T-helper 2 cell (primary cell): ENCODE results near the gene BACH2.

Experiments
- DNase-seq, 5 experiments: peaks; one replicate each; pipeline versions ENCODE4 v3.0.0 to v3.0.0-alpha.2; 2012 to 2022

Gene BACH2

DNA sequence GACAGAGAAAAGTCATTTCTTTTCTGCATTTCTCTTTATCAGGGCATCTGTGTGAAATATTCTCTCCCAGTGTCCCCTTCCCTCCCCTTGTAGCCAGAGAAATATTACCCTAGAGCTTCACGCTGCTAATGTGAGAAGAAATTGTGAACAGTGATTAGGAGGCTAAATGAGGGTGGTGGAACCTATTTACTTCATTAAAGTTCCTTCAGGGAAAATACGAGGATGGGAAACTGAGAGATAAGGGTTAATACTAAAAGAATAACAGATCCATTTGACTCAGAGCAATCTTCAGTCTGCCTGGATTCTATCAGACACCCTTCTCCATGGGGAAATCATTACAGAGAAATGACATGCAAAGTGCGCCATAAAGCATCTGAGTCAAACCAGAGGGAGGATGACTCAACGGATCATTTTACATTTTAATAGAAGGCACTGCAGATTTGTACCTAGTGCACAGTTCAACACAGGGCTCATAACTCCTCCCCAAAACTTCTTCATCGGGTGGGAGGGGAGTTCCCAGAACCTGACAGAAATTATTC is 271.1 kb downstream of the BACH2 start:
- DNase-seq, result peak in 2 of 5 experiments; percentile 41 to 52

DNA sequence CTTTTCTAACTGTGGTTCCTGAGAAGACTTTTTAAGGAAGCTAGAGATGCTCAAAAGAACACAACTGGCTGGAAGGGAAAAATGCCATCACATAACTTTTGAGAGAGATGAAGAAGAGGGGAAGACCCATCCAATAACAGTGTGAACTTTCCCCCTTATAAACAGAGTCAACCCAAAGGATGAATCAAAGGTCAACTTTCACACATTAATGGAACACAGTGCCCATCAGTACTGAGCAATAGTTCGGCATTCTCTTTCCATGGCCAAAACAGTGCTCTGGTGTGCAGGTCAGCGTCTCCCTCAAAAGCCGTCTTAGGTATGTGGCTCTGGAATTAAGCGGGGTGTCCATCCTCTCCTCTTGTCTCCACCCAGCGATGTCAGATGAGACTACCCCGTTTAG is 272.0 kb downstream of the BACH2 start:
- DNase-seq, result no peak

DNA sequence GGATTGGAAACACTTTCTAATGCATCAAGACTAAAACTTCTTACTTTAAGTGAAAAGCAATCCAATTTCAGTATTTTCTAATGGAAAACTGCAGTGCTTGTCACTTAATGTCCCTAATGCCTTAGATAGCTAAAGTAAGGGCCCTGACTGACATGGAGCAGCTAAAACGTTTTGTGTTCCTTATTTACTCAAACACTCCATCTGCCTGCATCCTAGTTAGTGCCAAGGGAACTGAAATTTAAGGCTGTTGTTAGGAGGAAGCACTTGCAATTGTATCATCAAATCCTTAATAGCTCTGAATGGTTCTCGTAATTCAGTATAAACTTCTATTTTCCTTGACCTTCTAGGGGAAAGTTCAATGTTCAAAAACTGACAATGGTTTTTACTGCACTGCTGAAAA is 274.9 kb downstream of the BACH2 start:
- no peak for DNase-seq

DNA sequence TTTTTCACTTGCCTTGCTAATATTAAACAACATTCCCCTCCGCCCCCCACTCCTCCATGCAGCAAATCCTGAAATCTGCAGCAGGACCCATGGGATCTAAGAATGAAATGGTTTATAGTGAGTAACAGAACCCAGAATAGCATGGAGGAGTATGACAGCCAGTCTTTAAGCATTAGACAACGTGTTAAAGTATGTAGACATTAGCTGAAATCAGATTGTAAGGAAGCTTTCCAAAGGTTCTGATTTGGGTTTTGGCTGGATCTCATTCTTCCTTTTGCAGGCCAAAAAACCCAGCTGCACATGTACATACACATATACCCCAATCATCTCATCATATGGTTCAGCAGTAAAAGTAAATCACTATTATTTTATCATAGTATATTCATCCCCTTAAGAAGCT is 275.9 kb downstream of the BACH2 start:
- DNase-seq, result no peak

DNA sequence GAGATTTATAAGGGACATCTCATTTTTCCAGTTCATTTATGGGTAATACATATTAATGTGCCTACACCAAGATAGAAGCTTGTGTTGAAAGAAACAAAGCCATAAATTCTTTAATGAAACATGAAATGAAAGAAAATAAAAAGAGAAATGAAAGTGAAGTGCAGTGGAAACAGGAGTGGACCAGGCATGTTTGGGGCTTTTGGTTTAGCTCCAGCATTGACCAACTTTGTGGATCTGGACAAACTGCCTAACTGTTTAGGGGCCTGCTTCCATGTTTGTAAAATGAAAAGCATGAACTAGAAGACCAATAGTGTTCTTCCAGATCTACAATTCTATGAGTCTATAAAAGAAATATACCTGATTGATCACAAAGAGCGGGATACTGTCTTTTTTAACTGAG is 277.4 kb downstream of the BACH2 start:
- no peak for DNase-seq

GRCh38 chr6:90015883-90016282 is 280.8 kb downstream of the BACH2 start:
- DNase-seq, result no peak

DNA sequence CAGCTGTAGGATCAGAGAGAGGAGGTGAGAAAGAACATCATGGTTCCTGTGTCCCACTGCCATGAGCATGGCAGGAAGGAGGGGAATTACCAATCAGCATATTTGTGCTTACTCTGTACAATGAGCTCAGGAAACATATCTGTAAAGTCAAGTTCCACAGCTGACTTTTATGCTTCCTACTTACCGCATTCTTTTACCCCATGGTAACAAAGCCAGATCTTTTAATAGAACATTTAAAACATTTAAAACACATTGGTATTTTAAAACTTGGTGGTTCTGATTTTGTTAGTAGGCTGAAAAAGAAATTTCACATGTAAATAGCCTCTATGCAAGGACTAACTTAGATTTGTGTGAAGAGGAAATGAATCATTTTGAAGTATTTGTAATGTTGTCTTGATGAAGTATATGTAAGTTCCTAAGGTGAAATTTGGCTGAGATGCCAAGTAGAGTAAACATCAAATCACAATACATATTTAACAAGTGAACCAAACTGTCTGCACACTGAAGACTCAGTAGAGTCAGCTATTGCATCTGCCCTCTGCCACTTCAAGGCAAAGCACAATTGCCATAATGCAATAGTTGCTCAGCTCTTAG is 287.6 kb downstream of the BACH2 start:
- peak in 1 of 5 experiments; percentile 16 for DNase-seq

DNA sequence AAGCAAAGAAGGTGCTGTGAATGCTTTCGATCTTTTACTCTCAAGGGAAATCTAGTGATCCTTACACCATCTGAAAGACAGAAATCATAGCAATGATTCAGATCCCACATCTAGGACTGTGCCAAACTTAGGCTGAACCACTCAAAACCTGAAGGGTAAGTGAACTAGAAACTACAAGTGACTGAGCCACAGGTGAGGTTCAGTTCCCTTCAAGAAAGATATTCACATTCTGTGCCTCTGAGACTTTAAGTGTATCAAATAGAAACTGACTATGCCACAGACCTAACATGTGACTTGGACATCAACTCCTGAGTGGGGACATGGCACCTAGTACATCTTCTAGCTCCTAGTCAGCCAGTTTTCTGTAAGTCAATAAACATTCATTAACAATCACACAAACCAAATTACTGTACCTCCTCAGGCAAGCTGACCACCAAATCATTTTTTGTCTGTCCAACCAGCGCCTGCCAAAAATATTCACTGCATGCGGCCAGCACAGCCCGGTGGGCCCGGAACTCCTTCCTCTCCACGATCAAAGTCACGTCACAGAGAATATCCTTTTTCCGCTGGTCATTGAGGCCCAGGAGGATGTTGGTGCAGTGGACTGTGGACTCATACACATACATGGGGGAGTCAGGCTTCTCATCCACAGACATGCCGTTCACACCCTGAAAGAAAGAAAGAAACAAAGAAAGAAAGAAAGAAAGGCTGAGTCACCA is 288.3 kb downstream of the BACH2 start:
- peak in 1 of 5 experiments; percentile 39 for DNase-seq

DNA sequence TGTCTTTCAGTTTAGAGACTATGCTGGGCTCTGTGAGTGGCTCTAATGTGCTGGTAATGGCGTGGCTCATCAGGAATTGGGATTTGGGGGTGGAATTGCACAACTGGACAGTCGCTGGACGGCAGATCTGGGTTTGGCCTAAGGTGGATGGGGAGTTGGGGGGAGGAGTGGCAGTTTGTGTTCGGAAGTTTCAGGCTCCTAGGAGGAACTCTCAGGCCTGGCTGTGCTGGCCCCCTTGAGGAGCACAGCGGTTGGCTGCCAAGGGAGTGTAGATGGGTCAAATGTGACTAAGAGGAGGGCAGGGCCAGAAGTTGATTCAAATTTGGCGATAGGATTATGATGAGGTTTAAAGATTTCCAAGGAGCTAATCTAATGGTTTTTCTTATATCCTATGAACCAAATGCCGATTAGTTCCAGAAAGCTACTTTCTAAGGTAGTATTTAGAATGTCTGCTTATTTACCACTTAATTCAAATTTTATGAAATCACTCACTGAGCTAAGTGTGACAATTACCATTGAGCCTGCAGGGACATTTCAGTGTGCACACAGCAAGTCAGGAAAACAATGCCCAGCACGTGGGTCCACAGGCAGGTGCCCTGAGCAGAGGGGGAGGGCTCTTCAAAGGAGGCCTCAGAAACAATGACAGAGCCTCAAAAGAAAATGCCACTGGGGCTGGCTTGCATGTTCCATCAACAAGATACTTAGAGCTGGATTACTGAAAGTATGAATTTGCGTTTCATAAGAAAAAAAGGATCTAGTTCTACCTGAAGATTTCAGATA is 291.4 kb downstream of the BACH2 start:
- DNase-seq, result no peak

DNA sequence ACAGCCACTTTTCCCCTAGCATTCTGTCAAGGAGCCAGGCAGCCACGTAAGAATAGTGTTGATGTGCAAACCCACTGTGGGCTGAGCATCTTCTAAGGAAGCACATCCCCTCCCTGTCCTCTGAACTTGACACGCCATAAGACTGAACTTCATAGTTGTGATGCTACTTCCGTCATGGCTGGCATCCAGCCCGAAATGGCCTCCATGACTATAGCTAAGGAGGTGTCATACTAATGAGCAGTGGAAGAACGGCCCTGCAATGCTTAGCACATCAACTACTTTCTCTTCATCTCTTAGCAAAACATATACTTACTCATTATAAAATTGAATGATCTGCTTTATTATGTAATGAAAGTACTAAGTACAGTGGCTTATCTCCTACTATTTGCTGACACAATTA is 292.1 kb downstream of the BACH2 start:
- no peak for DNase-seq

GRCh38 chr6:90003941-90004340 is 292.7 kb downstream of the BACH2 start:
- no peak for DNase-seq

DNA sequence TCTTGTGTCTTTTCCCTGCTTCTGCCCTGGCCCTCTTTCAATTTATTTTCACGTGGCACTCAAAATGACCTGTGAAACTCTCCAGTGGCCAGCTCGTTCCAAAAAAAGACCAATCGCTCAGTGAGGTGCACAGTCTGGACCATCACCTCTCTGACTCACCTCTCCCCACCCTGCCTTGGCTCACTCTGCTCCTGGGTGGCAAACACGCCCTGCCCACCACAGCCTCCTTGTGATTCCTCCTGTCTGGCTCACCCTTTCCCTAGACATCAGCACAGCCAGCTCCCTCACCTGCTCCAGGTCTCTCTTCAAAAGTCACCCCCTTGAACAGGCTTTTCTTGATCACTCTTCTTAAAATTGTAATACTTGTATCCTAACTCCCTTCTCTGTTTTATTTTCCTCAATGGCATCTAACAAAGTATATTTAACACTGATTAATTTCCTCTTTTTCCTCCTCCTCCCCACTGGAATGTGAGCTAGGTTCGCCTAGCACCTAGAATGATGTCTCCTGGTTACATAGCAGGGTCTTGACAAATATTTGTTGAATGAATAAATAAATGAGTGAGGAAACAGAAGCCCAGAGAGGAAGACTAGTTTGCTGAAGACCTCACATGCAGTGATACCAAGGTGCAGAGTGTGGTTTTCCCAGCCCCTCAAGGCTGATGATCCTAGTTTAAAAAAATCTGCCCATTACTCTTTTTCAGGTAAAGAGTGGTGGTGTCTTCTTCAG is 293.4 kb downstream of the BACH2 start:
- no peak for DNase-seq

DNA sequence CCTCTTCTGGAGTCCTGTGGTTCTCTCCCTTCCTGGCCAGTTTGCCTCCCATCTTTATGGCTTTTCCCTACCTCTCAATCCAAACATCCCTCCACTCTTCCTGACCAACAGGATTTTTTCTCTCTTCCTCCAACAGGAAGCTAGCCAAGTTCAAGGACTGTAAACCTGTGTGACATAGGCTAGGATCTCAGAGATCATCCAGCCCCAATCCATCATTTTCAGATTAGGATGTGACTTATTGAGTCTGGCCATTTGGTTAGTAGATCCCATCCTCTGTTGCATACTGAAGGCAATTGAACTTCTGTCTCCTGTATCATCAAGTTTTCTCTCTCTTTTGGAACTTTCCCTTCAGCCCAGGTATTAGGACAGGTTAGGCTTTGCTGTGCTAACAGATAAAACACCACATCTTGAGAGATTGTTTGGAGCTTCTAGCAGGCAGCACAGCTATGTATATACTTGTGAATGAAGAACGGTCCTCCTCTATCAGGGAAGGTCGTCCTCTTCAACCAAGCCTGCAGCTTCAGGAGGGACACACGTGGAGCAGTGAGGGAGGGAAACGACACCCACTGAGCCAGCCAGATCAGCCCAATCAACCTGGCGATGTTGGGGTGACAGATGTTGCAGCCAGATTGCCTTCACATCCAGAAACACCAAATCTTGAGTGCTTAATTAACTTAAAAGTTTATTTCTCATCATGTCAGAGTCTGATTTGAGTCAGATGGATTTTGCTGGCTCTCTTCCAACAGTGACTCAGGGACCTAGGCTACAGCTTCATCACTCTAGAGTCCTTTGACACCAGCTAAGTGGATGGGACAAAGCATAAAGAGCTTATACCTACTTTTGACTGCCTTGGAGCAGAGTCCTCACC is 295.5 kb downstream of the BACH2 start:
- peak in 1 of 5 experiments; percentile 55 for DNase-seq

DNA sequence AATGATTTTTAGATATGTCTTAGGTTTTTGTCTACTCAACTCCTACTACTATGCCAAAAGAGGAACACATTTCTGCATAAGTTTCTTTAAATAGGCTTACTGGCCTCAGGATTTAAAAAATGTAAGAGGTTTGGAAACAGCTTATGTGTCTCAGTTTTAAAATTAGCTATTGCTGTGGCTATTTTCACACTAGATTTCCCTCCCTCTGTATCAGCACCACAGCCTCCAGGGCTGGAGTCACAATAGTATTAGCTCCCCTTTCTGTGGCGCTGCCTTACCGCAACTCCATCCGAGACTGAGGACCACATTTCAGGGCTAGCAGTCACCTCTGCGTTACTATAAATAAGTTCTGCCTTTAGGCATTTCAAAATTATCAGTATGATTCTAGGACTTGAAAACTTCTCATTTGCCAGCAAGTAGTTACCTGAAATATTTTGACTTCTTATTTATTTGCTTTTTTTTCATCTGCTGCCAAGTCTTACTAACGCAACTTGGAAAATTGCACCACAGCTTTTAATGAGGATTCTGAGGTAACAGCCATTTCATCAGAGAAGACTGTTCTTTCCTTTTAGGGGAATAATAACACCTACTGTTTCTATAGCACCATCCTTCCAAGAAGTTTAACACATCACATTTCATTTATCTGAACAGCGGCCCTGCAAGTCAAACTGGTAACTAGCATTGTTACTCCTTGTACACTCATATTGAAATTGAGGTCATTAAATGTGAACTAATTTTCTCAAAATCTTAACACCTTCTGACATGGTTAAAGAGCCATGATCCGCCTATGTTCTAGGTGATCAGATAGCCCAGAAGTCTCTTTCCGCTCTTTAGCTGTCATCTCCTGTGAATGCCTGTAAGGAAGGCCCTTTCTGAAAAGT is 296.5 kb downstream of the BACH2 start:
- peak in 1 of 5 experiments; percentile 41 for DNase-seq

DNA sequence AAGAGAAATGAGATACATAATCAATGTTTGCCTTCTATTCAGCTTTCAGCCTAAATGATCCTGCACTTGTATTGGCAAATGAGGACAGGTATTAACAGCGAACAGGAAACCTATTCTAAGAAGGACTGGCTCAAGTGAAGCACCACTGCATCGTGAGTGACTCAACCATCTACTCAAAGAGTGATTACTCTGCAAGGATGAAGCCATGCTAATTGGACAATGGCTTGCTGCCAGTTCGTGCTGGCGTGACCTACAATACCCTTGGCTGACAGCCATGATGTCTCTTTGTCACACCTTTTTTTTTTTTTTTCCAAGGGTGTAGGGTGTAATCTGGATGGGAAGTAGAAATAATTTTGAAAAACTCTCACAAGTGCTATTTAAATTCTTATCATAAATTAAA is 297.5 kb downstream of the BACH2 start:
- DNase-seq, result peak in 1 of 5 experiments; percentile 8

- no peak for DNase-seq
Measured at GRCh38 chr6:89997456-89998445, 298.9 kb downstream of the BACH2 start.

GRCh38 chr6:89993411-89993810 is 303.2 kb downstream of the BACH2 start:
- DNase-seq, result no peak

DNA sequence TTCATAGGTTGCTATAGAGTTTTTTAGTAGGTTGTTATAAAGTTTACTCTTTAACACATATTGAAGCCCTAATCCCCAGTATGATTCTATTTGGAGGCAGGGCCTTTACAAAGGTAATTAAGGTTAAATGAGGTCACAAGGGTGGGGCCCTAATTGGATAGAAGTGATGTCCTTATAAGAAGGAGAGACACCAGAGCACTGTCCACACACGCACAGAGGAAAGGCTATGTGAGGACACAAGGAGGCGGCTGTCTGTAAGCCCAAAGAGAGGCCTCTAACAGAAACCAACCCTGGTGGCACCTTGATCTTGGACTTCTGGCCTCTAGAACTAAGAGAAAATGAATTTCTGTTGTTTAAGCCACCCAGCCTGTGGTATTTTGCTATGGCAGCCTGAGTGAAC is 303.8 kb downstream of the BACH2 start:
- DNase-seq, result no peak

DNA sequence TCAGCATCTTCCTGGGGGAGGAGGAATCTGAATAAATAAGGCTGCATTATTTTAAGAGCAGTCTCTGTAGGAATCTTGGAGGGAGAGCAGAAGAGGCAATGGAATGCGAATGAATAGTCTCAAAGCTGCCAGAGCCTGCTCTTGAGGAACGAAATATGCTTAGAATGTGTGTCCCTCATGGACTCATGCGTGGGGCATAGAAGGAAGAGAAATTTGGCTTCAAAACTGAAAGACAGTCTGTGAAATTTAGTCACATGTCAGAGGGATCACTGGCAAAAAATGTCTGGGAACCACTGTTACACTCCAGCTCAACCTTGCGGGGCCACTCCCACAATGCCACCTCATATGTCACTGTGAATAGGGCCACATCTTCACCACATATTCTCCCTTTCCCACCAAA is 306.9 kb downstream of the BACH2 start:
- DNase-seq, result no peak

DNA sequence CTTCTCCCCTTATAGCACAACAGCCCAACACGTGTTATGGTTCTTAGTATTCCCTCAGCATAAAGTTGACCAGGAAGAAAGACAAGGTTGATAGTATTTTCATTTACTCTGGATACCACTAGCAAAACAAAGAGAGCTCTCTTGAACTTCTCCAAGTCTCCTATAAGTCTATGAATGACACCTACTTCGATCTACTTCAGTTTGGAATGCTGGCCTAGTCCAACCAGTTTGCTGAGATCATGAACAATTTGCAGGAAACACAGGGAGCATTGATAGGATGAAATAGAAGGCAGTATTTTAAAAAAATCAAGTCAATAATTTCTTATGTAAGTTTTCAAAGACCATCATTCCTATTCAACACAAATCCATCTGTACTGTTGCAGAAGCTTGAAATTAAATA is 308.8 kb downstream of the BACH2 start:
- no peak for DNase-seq
